ENCODE results near the gene CD22.

CD22 gene

GRCh38 chr19:35392742-35393715 is 64.0 kb downstream of the CD22 start:
- DNase-seq = no peak

GRCh38 chr19:35395382-35396199 is 66.6 kb downstream of the CD22 start:
- DNase-seq = no peak

DNA sequence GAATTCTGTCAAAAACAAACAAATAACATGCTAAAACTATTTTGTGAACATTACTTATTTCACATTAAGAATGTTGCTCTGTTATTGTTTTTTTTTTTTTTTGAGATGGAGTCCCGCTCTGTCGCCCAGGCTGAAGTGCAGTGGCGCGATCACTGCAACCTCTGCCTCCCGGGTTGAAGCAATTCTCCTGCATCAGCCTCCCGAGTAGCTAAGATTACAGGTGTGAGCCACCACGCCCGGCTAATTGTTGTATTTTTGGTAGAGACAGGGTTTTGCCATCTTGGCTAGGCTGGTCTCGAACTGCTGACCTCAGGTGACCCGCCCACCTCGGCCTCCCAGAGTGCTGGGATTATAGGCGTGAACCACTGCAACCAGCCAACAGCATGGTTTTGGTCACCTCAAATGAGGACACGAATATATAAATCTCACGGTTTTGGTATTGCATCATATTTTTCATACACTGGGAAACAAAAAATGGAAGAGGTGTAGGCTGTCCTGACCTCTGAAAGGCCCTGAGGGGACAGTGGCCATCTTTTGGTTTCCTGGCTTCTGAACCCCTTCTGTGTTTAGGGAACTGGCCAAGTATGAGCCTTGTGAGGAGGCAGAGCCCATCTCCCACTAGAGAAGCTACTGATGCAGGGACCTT is 67.4 kb downstream of the CD22 start:
- DNase-seq = no peak
